NOMO-1 (cell line): Measurements from ENCODE around the gene NRTN.
"Not testable (repeated sequence)": the region's sequence is repeated elsewhere in the genome, so short reads cannot be mapped to it uniquely, and the experiment has no call there.

ENCODE experiments used
- DNase-seq, 2 experiments: peaks; one replicate each; lab custom pipeline; 2025; ENCODE audit not compliant: unreplicated experiment in 2 of 2; lab: John Stamatoyannopoulos, UW

The NRTN gene

GRCh38 chr19:5804516-5805461 is at the start of gene NRTN:
TSS of gene NRTN (plus strand) at chr19:5805067. CDS start at chr19:5824166, 19,099 bp downstream.
- no peak for DNase-seq

DNA sequence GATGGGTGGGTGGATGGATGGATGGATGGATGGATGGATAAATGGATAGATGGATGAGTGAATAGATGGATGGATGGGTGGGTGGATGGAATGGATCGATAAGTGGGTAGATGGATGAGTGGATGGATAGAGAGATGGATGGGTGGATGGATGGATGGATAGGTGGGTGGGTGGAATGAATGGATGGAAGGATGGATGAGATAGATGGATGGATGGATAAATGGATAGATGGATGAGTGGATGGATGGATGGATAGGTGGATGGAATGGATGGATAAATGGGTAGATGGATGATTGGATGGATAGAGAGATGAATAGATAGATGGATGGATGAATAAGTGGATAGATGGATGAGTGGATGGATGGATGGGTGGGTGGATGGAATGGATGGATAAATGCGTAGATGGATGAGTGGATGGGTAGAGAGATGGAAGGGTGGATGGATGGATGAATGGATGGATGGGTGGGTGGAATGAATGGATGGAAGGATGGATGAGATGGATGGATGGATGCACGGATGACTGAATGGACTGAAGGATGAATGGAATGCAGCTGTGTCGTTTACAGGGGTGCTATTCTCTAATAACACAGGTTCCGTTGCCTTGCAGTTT is 42.2 kb upstream of the NRTN start:
- no peak for DNase-seq

DNA sequence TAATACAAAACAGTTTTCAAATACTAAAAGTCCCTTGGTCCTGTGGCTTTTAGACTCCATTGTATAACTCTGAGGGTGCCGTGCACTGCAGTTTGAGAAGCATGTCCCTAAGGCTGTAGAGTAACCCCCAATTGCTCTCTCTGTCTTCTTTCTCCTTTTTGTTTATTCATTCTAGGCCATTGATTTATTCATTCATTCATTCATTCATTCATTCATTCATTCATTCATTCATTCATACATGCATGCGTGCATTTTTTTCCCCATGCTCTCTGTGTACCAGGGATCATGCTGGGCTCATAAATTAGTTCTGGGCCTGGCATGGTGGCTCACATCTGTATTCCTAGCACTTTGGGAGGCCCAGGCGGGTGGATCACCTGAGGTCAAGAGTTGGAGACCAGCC is 39.6 kb upstream of the NRTN start:
- no peak for DNase-seq

- DNase-seq = no peak
These were observed 36.9 kb upstream of the NRTN start for GRCh38 chr19:5767949-5768348.

DNA sequence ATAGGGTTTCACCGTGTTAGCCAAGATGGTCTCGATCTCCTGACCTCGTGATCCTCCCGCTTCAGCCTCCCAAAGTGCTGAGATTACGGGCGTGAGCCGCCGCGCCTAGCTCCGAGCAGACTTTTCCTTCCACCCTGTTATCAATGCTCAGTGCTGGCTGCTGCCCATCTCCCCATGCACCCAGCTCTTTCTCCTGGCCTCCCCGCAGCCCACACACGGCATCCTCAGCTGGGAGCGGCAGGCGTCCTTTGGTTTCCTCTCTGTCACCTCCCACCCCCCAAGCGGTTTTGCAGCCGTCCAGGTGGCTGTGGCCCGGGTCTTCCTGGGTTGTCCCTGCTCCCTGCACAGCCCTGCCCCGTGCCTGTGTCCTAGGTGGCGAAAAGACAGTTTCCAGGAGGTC is 32.5 kb upstream of the NRTN start:
- DNase-seq = no peak

DNA sequence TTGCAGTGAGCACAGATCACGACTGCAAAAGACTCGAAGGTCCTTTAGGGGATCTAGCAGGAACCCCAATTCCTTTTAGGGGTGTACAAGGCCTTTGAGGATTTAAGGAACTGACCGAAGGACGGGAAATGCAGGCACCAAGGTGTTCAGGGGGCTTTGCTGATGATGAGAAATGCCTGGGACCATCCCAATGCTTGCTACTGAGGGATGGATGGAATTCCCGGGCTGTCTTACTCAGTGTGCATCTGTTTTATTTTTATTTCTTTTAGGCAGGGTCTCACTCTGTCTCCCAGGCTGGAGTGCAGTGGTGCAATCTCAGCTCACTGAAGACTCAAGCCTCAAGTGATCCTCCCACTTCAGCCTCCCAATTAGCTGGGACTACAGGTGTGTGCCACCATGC is 31.6 kb upstream of the NRTN start:
- DNase-seq = no peak

- DNase-seq = no peak
These were observed 29.9 kb upstream of the NRTN start for GRCh38 chr19:5774921-5775320.

- no peak for DNase-seq
These were observed 29.1 kb upstream of the NRTN start for GRCh38 chr19:5775668-5776309.

DNA sequence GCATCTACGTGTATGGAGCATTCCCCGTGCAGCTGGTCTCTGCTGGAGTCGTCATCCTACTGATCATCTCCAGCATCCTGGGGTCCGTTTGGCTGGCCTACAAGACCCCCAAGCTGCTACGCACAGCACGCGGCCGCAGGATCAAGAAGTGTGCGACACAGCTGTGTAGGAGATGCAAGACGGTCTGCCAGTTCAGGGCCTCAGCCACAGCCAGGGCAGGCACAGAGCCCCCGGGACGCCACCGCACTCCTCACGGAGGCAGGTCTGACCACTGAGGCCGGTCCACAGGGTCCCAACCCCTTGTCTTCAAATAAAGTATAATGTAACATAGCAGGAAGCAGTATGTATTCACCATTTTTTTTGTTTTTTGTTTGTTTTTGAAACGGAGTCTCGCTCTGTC is 26.5 kb upstream of the NRTN start:
- no peak for DNase-seq

- not testable (repeated sequence) for DNase-seq
These were observed 24.0 kb upstream of the NRTN start for GRCh38 chr19:5780916-5781315.

DNA sequence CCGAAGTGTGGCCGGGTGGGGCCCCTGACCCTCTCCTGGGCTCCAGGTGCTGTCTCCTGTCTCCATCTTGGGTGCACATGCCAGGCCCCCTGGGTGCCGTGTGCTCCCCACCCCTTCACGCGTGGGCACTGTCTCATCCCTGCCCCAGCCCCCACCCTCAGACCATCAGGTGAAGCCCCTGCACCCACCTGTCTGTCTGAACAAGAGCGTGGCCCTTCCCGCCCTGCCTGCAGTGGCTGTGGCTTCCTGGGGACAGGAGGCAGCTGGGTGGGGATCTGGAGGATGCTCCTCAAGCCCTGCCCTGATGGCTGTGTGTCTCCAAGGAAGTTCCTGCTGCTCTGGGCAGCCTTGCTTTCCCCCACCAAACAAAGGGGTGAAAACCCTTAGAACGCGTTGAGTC is 22.5 kb upstream of the NRTN start:
- DNase-seq = no peak

GRCh38 chr19:5782945-5783919 is 21.6 kb upstream of the NRTN start:
- DNase-seq = no peak

DNA sequence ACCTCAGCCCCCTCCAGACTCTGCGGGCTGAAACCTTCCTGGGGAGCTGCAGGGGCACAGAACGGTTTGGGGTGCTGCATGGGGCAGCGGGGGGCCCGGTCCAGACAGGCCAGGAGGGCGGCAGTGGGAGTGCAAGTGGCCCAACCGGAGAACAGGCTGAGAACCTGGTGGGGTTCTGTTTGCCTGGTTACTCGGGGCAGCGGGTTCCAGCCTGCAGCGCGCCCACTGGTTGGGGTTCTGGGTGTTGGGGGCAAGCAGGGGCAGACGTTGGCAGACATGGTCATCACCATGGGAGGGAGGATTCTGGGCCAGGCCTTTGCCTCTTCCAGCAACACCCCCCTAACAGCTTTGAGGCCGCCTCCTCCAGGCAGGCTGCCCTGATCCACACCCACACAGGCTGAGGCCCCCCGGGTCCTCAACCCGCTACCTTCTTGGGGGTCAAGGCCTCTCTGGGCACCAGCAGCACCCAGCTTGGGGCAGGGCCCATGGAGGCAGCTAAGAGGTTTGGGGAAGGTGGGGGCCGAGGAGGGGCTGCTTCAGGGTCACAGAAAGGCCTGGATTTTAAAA is 20.2 kb upstream of the NRTN start, which contains the start of gene PRR22:
Gene PRR22 (minus strand): TSS at position 166 of the 567 bp plus-strand sequence. CDS start 86 bp downstream, at position 80.
- DNase-seq = no peak

- no peak for DNase-seq
These were observed 19.4 kb upstream of the NRTN start for GRCh38 chr19:5785423-5785822.

GRCh38 chr19:5786593-5787408 is 18.1 kb upstream of the NRTN start:
- no peak for DNase-seq

- DNase-seq = no peak
These were observed 17.3 kb upstream of the NRTN start for GRCh38 chr19:5787409-5788182.

DNA sequence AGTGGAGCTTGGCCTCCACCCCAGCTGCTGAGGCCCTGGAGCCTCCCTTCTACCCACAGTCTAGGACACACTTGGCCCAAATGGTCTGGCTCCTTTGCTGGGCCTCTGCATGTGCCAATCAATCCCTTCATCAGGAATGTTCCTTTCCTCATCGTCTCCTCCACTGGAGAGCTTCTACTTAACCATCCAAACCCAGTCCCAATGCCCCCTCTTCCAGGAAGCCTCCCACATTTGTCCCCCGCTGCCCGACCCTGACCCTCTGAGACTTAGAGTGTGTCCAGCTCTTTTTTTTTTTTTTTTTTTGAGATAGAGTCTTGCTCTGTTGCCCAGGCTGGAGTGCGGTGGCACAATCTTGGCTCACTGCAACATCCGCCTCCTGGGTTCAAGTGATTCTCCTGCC is 16.4 kb upstream of the NRTN start:
- no peak for DNase-seq

- no peak for DNase-seq
These were observed 15.5 kb upstream of the NRTN start for GRCh38 chr19:5789351-5789761.
